Neural cell (in vitro differentiated cells): ENCODE data around the gene CNIH1.

ENCODE experiments used
- EP300 ChIP-seq: fragments of 450-650 bp; conservative IDR thresholded peaks from 2 replicates; pipeline ENCODE4 v1.6.1; 2014; ENCODE audit warnings: antibody characterized with exemption, mild to moderate bottlenecking, moderate library complexity; ENCODE audit not compliant: poor library complexity, severe bottlenecking
- RAD21 ChIP-seq: fragments of 450-650 bp; conservative IDR thresholded peaks from 2 replicates; pipeline ENCODE4 v1.6.1; 2014; ENCODE audit warnings: antibody characterized with exemption, mild to moderate bottlenecking, moderate library complexity

GRCh38 chr14:54470701-54471100, 29.5 kb upstream of the CNIH1 start:
- no peak for TF ChIP-seq RAD21
- no peak for TF ChIP-seq EP300
